ENCODE results near the gene MYO3B. TPM values are rescaled to one million over a fixed set of nuclear protein-coding genes. Genes with fewer than 3 reads are reported as not detected.

Gene MYO3B
- total RNA-seq, 1 donor from 2014 or later = 9.1 TPM

DNA sequence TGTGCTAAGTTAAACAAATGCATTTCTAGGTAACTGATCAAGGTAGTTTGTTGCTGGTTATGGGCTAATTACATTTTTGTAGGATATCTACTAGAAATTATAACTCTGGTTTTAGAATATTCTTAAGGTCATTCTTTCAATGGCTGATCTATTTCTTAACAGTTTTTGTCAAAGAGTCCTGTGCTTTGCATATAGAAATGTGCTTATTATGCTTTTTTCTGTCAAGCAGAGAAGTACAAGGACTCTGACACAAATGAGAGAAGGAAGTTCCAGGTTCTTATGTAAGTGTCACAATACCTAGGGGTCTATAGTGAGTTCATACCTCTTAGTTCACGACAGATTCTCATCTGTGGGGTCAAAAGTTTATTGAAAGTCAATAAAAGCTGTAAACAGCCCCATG, 88.4 kb downstream of the MYO3B start:
- no peak overlapping the region for H3K27ac Mint-ChIP-seq
- no peaks in the 10 kb centered on the region for H3K4me1 Mint-ChIP-seq
- peaks cover 4% of the 10 kb centered on the region for H3K36me3 Mint-ChIP-seq
- TF ChIP-seq, protein P1, sequence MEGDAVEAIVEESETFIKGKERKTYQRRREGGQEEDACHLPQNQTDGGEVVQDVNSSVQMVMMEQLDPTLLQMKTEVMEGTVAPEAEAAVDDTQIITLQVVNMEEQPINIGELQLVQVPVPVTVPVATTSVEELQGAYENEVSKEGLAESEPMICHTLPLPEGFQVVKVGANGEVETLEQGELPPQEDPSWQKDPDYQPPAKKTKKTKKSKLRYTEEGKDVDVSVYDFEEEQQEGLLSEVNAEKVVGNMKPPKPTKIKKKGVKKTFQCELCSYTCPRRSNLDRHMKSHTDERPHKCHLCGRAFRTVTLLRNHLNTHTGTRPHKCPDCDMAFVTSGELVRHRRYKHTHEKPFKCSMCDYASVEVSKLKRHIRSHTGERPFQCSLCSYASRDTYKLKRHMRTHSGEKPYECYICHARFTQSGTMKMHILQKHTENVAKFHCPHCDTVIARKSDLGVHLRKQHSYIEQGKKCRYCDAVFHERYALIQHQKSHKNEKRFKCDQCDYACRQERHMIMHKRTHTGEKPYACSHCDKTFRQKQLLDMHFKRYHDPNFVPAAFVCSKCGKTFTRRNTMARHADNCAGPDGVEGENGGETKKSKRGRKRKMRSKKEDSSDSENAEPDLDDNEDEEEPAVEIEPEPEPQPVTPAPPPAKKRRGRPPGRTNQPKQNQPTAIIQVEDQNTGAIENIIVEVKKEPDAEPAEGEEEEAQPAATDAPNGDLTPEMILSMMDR (IDR thresholded peaks at IDR 0.05; ENCODE audit: unreplicated experiment) = no peak
- peaks cover 37% of the 10 kb centered on the region for H3K9me3 Mint-ChIP-seq
- DNase-seq (ENCODE audit: low spot score in 2 of 2, unreplicated experiment in 2 of 2) = no peak
- no peak overlapping the region for H3K4me3 Mint-ChIP-seq
- H3K27me3 Mint-ChIP-seq (ENCODE audit: low read depth) = no peaks in the 10 kb centered on the region

DNA sequence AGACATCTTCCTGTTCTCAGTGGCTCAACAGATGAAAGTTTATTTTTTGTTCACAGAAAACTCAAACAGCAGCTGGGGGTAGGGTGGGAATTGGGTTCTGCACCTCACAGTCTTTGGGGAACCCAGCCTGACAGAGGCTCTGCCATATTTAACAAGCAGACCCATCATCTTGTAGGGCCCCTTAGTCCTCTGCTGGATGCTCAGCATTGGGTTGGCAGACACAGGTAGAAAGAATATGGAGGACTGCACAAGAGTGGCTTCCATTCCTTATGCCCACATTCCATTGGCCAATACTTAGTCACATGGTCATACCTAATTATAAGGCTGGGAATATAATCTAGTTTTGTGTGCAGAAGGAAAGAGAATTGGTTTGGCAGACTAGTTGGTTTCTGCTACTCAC, 89.1 kb downstream of the MYO3B start:
- Mint-ChIP-seq H3K4me3 (no peak overlapping the region), H3K36me3 (peaks cover 4% of the 10 kb centered on the region), H3K4me1 (no peaks in the 10 kb centered on the region), H3K9me3 (peaks cover 30% of the 10 kb centered on the region), H3K27me3 (ENCODE audit: low read depth) (no peaks in the 10 kb centered on the region), H3K27ac (no peak overlapping the region)
- TF ChIP-seq, protein P1 (IDR thresholded peaks at IDR 0.05; ENCODE audit: unreplicated experiment) = no peak
- no peak for DNase-seq (ENCODE audit: low spot score in 2 of 2, unreplicated experiment in 2 of 2)

DNA sequence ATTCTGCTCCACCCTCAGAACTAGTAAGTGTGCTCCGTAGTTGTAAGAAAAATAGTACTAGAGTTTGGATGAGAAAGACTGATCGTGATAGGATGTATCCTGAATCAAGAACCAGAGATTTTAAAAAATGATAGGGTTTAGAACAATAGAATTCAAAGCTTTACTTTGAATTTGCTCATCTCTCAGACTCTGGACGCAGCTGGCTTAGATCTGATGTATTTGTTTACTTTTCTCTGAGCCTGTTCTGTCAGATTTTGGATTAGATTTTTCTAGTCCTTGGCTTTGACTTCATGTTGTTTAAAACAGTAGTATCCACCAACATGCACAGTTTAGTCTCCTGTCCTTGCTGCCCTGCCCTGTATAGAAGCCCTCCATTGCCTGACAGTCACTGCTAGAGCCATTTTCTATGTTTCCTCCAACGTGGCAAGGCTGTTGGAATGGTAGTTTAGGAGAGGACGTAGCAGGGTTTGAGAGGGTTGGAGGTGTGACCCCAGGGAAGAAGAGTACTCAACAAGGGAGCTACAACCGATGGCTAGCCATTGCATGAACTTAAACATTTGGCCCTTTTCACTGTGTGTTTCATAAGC, 92.4 kb downstream of the MYO3B start:
- Mint-ChIP-seq H3K4me1 (no peaks in the 10 kb centered on the region), H3K27ac (no peak overlapping the region), H3K9me3 (peaks cover 1% of the 10 kb centered on the region), H3K36me3 (no peaks in the 10 kb centered on the region), H3K4me3 (no peak overlapping the region), H3K27me3 (ENCODE audit: low read depth) (peaks cover 5% of the 10 kb centered on the region)
- TF ChIP-seq, protein P1 (IDR thresholded peaks at IDR 0.05; ENCODE audit: unreplicated experiment) = no peak
- no peak for DNase-seq (ENCODE audit: low spot score in 2 of 2, unreplicated experiment in 2 of 2)

DNA sequence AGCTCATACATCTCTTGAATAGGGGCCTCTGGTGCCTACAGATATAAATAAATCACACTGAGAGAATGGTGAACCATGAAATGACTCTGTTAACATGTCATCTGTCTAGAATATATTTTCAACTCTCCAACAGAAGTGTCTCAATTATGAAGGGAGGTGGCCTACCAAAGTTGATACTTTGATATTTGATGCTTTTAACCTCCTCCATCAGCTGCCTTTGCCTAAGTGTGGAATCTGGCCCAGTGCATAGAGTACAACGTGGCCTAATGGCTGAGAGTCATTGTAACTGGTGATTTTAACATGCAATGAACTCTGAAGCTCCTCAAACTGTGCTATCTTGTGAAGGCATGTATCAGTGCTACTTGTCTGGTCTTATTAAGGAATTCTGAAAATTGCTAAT, 93.4 kb downstream of the MYO3B start:
- H3K27ac Mint-ChIP-seq = no peak overlapping the region
- H3K9me3 Mint-ChIP-seq = no peaks in the 10 kb centered on the region
- H3K36me3 Mint-ChIP-seq = no peaks in the 10 kb centered on the region
- DNase-seq (ENCODE audit: low spot score in 2 of 2, unreplicated experiment in 2 of 2) = no peak
- peaks cover 5% of the 10 kb centered on the region for H3K27me3 Mint-ChIP-seq (ENCODE audit: low read depth)
- H3K4me3 Mint-ChIP-seq = no peak overlapping the region
- H3K4me1 Mint-ChIP-seq = no peaks in the 10 kb centered on the region
- TF ChIP-seq, protein P1 (IDR thresholded peaks at IDR 0.05; ENCODE audit: unreplicated experiment) = no peak

DNA sequence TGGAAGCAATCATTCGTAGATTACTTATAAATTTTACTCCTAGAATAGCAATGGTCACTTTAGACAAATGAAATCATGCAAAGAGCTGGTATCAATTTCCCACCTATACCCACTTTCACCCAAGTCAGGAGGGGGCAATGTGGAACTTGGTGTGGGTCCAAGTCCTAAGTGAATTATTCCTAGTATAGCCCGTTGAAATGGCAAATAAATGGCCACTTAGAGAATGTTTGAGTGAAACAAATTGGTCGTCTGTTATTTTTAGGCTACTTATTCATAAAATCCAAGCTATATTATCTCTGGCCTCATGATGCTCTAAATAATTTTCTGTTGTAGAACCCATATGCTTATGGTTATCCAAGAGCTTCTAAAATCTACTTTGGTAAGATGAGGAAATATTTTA, 98.1 kb downstream of the MYO3B start:
- TF ChIP-seq, protein P1 (IDR thresholded peaks at IDR 0.05; ENCODE audit: unreplicated experiment) = no peak
- no peaks in the 10 kb centered on the region for H3K4me1 Mint-ChIP-seq
- H3K27me3 Mint-ChIP-seq (ENCODE audit: low read depth) = peaks cover 5% of the 10 kb centered on the region
- H3K36me3 Mint-ChIP-seq = peaks cover 4% of the 10 kb centered on the region
- no peak for DNase-seq (ENCODE audit: low spot score in 2 of 2, unreplicated experiment in 2 of 2)
- no peak overlapping the region for H3K4me3 Mint-ChIP-seq
- no peak overlapping the region for H3K27ac Mint-ChIP-seq
- H3K9me3 Mint-ChIP-seq = peaks cover 12% of the 10 kb centered on the region
